ENCODE data around the gene COX5A. TPM values are rescaled to one million over a fixed set of nuclear protein-coding genes. Genes with fewer than 3 reads are reported as not detected.

COX5A gene
- total and polyA plus RNA-seq, 12 donors: 60.9 to 330 (median 153) TPM

DNA sequence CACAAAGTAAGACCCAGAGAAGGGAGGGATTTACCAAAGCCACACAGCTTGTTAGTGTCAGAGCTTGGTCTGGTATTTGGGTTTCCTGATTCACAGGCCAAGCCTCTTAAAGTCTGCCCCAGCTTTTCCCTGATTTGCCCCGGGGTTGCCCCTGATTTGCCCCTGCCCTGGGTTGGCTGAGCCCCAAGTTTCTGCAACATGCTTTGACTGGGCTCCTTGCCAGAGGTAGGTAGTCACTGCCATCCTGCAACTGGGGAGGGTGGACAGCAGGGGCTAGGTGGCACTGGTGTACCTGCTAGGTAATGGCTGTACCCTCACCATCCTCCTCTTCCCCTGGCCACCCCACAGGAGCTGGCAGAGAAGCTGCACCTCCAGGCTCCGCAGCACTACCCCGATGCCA lies 45.6 kb downstream of the COX5A start:
- Histone ChIP-seq H3K36me3 (replicated peaks in 1 of 2) (peaks cover 0 to 33% of the 10 kb centered on the region in 2 donors), H3K27ac (peak overlapping the region in 3 of 5 donors; percentile 34 to 84 (median 42)), H3K4me1 (replicated peaks in 1 of 2) (peaks cover 29 to 34% of the 10 kb centered on the region in 2 donors), H3K9me3 (replicated peaks in 1 of 3) (no peaks in the 10 kb centered on the region), H3K4me3 (no peak overlapping the region), H3K27me3 (no peaks in the 10 kb centered on the region)
- DNase-seq: peak in 4 of 7 donors; percentile 47 to 68 (median 56)
- TF ChIP-seq POLR2A (IDR thresholded peaks at IDR 0.05): no peak
- TF ChIP-seq, protein P1, sequence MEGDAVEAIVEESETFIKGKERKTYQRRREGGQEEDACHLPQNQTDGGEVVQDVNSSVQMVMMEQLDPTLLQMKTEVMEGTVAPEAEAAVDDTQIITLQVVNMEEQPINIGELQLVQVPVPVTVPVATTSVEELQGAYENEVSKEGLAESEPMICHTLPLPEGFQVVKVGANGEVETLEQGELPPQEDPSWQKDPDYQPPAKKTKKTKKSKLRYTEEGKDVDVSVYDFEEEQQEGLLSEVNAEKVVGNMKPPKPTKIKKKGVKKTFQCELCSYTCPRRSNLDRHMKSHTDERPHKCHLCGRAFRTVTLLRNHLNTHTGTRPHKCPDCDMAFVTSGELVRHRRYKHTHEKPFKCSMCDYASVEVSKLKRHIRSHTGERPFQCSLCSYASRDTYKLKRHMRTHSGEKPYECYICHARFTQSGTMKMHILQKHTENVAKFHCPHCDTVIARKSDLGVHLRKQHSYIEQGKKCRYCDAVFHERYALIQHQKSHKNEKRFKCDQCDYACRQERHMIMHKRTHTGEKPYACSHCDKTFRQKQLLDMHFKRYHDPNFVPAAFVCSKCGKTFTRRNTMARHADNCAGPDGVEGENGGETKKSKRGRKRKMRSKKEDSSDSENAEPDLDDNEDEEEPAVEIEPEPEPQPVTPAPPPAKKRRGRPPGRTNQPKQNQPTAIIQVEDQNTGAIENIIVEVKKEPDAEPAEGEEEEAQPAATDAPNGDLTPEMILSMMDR (IDR thresholded peaks at IDR 0.05): no peak
- 43 to 80% (median 77%) methylated on average over 1 to 3 of the region's 3 CpGs for WGBS, 4 donors
- intact Hi-C loops (cut with DNase I): loop anchor here in 1 of 2 donors (10.0 kb wide), 1 partner anchor 48 kb away; the partner anchor contains the start of gene ULK3

DNA sequence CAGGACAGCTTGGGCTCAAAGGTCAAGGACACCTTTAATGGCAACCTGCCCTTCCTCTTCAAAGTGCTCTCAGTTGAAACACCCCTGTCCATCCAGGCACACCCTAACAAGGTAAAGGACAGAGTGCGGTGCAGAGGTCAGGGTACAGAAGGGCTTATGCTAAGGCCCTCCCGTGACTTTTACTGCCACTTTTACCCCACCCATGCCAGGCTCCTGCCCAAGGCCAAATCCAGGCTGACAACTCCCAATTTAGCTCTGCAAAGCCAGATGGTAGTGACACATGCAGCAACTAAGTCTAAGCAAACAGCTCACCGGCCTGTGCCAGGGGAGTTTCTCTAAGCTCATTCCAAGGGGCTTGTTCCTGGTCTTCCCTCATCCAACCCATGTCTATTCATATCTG lies 46.4 kb downstream of the COX5A start:
- TF ChIP-seq POLR2A (IDR thresholded peaks at IDR 0.05): no peak
- TF ChIP-seq, protein P1 (IDR thresholded peaks at IDR 0.05): no peak
- peak overlapping the region in 3 of 5 donors; percentile 7 to 84 (median 42) for H3K27ac ChIP-seq
- WGBS, 4 donors: 51 to 62% (median 55%) methylated on average over 2 to 3 of the region's 3 CpGs
- no peak overlapping the region for H3K4me3 ChIP-seq
- no peaks in the 10 kb centered on the region for H3K9me3 ChIP-seq (replicated peaks in 1 of 3)
- peaks cover 29 to 34% of the 10 kb centered on the region in 2 donors for H3K4me1 ChIP-seq (replicated peaks in 1 of 2)
- peak in 5 of 7 donors; percentile 42 to 69 (median 53) for DNase-seq
- intact Hi-C loops (cut with DNase I): loop anchor here in 1 of 2 donors (10.0 kb wide), 1 partner anchor 47 kb away; the partner anchor contains the start of gene ULK3
- peaks cover 0 to 25% of the 10 kb centered on the region in 2 donors for H3K36me3 ChIP-seq (replicated peaks in 1 of 2)
- no peaks in the 10 kb centered on the region for H3K27me3 ChIP-seq

DNA sequence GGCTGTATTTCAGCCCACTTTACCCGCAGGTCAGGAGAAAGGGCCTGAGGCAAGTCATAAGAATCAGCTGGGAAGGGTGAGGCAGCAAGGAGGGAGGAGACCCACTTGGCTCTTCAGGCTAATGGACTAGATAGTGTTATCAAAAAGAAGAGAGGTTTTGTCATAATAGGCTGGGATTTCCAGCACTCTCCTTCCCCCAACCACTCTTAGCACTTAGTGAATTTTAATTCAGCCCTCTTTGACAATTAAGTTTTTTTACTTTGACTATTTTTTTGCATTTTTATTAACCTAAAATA lies 47.3 kb downstream of the COX5A start:
- peak in 1 of 2 donors; percentile 15 for TF ChIP-seq POLR2A (IDR thresholded peaks at IDR 0.05)
- TF ChIP-seq, protein P1 (IDR thresholded peaks at IDR 0.05): no peak
- Histone ChIP-seq H3K36me3 (replicated peaks in 1 of 2) (peaks cover 0 to 17% of the 10 kb centered on the region in 2 donors), H3K27ac (peak overlapping the region in 4 of 5 donors; percentile 0 to 92 (median 85)), H3K27me3 (no peaks in the 10 kb centered on the region), H3K4me3 (peak overlapping the region in 1 of 4 donors; percentile 96), H3K9me3 (replicated peaks in 1 of 3) (no peaks in the 10 kb centered on the region), H3K4me1 (replicated peaks in 1 of 2) (peaks cover 29 to 34% of the 10 kb centered on the region in 2 donors)
- DNase-seq: no peak
- intact Hi-C loops (cut with DNase I): loop anchor here in 1 of 2 donors (10.0 kb wide), 1 partner anchor 46 kb away; the partner anchor contains the start of gene ULK3
- WGBS, 4 donors: 0% methylated on average over 1 of the region's 1 CpG

DNA sequence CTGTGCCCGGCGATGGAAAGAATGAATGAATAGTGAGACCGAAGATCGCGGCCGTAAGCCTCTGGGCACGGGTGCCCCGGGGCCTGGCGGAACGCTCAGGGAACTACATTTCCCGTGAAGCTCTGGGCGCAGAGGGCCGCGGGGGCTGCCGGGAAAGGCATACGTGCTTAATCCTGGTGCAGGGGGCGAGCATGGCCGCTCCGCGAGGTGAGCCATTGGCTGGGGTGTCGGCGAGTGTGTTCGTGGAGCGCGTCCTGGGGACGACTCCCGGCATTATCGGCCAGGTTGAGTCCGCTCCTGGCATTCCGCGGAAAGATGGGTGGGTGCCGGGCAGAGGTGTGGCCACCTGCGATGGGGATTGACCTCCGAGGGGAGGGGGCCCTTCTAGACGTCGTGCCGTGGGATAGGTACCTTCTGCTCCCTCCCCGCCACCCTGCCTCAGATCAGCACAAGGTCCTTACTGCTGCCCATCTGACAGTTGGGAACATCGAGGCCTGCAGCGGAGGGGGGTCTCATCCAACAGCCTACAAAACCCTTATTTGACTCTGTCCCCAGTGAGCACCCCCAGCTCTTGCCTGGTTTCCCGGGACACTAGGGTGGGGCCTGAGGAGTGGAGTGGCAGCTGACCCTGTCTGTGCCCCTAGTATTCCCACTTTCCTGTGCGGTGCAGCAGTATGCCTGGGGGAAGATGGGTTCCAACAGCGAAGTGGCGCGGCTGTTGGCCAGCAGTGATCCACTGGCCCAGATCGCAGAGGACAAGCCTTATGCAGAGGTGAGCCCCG lies 47.8 kb downstream of the COX5A start, which contains the start of gene MPI:
Gene MPI (plus strand): TSS at position 160 of the 782 bp plus-strand sequence. CDS start 32 bp downstream, at position 192.
- TF ChIP-seq, protein P1 (IDR thresholded peaks at IDR 0.05): peak in 5 of 6 experiments; percentile 24 to 41 (median 27)
- peak in 1 of 2 donors; percentile 47 for TF ChIP-seq POLR2A (IDR thresholded peaks at IDR 0.05)
- DNase-seq: peak; percentile 85 to 91 (median 88)
- H3K27ac ChIP-seq: peak within 1 kb of the TSS; percentile 0 to 92 (median 84)
- H3K4me1 ChIP-seq (replicated peaks in 1 of 2): peaks cover 29 to 34% of the 10 kb centered on the region in 2 donors
- H3K27me3 ChIP-seq: no peaks in the 10 kb centered on the region
- 1 to 3% (median 2%) methylated on average over 25 to 47 of the region's 47 CpGs for WGBS, 4 donors
- peak within 1 kb of the TSS; percentile 13 to 96 (median 81) for H3K4me3 ChIP-seq
- no peaks in the 10 kb centered on the region for H3K9me3 ChIP-seq (replicated peaks in 1 of 3)
- peaks cover 0 to 17% of the 10 kb centered on the region in 2 donors for H3K36me3 ChIP-seq (replicated peaks in 1 of 2)
- intact Hi-C loops (cut with DNase I): loop anchor here in 1 of 2 donors (10.0 kb wide), 1 partner anchor 45 kb away; the partner anchor contains the start of gene ULK3
